GM12892 (cell line): ENCODE results near the gene VIPR2.

Experiments
- POLR2A ChIP-seq: IDR thresholded peaks from 2 replicates; pipeline ENCODE4 v1.6.1; 2011; ENCODE audit warnings: low read depth, low read length, control low read depth
- TAF1 ChIP-seq: IDR thresholded peaks from 2 replicates; pipeline ENCODE4 v1.6.1; 2011; ENCODE audit warnings: low read depth, mild to moderate bottlenecking, control low read depth, low read length, borderline replicate concordance

DNA sequence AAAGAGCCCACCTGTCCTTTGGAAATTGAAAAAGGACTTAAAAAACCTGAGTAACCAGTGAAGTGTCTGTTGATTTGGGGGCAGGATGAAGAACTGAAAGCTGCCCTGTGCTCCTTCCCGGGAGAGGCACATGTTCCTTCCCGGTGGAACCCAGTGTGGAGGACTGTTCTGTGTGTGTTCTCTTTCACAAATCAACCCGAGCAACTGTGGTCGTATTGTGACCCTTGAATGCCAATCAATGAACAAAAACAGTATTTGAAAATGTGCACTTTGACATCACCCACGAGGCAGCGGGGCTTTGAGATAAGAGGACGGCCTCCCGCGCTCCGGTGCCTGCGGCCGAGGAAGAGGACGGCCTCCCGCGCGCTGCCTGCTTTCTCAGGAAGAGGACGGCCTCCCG lies 139.0 kb downstream of the VIPR2 start:
- TF ChIP-seq POLR2A (no peak), TAF1 (no peak)
